GM23338 (cell line): ENCODE data around the gene MED9. TPM values are rescaled to one million over a fixed set of nuclear protein-coding genes. Genes with fewer than 3 reads are reported as not detected.

ENCODE experiments used
- polyA plus RNA-seq: library from polyadenylated mRNA; unstranded; fragments of >200 nt; fragmentation: Nextera tagmentation; extraction: Ambion mirVana; gene quantifications from 2 replicates; pipeline ENCODE4 v1.2.1, GENCODE V29; 2016
- small RNA-seq: library from RNA; depleted of rRNA; stranded (forward); fragments of <200 nt; gene quantifications from one replicate; pipeline ENCODE3, GENCODE V24; 2014; ENCODE audit warnings: low replicate concordance
- total RNA-seq: library from RNA; depleted of rRNA; stranded (reverse); fragments of >200 nt; shearing (Covaris generic); gene quantifications from 2 replicates; pipeline ENCODE4 v1.2.3, GENCODE V29; 2014; rRNA removed

Gene MED9
- total and polyA plus RNA-seq, 2 experiments from 2014 or later = 17.3 to 19.9 TPM

Small RNA genes within 50 kb of the gene (small RNA-seq; reads per million reads assigned to genes)
- gene RF00019 = not detected

Other genes with a start within 250 kb of the MED9 start
- 35.9 and 36.6 TPM in 2 replicates for gene FLCN, start 239.8 kb upstream of the MED9 start, total RNA-seq
- 12.1 and 15.8 TPM in 2 replicates for gene FLCN, start 239.8 kb upstream of the MED9 start, polyA plus RNA-seq
- 121 and 134 TPM in 2 replicates for gene COPS3, start 195.8 kb upstream of the MED9 start, total RNA-seq
- 90.9 and 108 TPM in 2 replicates for gene COPS3, start 195.8 kb upstream of the MED9 start, polyA plus RNA-seq
- 10.6 and 14.7 TPM in 2 replicates for gene NT5M, start 173.6 kb upstream of the MED9 start, total RNA-seq
- gene NT5M, start 173.6 kb upstream of the MED9 start, polyA plus RNA-seq = 6.0 and 6.1 TPM in 2 replicates
- 1.4 and 3.7 TPM in 2 replicates for gene RASD1, start 19.4 kb downstream of the MED9 start, total RNA-seq
- gene RASD1, start 19.4 kb downstream of the MED9 start, polyA plus RNA-seq = 3.6 and 3.9 TPM in 2 replicates
- 46.0 and 54.8 TPM in 2 replicates for gene PEMT, start 114.7 kb downstream of the MED9 start, total RNA-seq
- gene PEMT, start 114.7 kb downstream of the MED9 start, polyA plus RNA-seq = 55.2 and 62.7 TPM in 2 replicates
- 0.87 and 2.1 TPM in 2 replicates for gene RAI1, start 204.5 kb downstream of the MED9 start, total RNA-seq
- gene RAI1, start 204.5 kb downstream of the MED9 start, polyA plus RNA-seq = 0.75 and 0.89 TPM in 2 replicates